Lower leg skin (tissue), 4 donors: Measurements from ENCODE around the gene PANX1. TPM values are rescaled to one million over a fixed set of nuclear protein-coding genes. Genes with fewer than 3 reads are reported as not detected.

Source experiments
- DNase-seq, 2 donors: peaks; one replicate each; pipeline ENCODE4 v3.0.0-alpha.2; 2019; ENCODE audit warnings: low spot score in 2 of 2
- H3K4me3 ChIP-seq: fragments of 200-600 bp; sonication (generic); 2 replicates; pipeline ENCODE4 v1.5.1; 2017; ENCODE audit warnings: mild to moderate bottlenecking, low read depth; ENCODE audit not compliant: poor library complexity, severe bottlenecking
- POLR2A ChIP-seq, 2 donors: fragments of 450-650 bp; IDR thresholded peaks; one replicate each; pipeline ENCODE4 v1.6.1; 2016 to 2017; ENCODE audit warnings: antibody characterized with exemption in 2 of 2, mild to moderate bottlenecking in 1 of 2, moderate library complexity in 1 of 2
- WGBS, 2 donors: methylation state at CpG; one replicate each; pipeline ENCODE4 v1.1.5; 2018; 5-methylcytosine and 5-hydroxymethylcytosine counted together
- intact Hi-C: fragments of 100-400 bp; cut with DNase I; formaldehyde crosslinking; loops from one replicate; pipeline ENCODE4 v1.15.0; 2023; ENCODE audit warnings: low total_unique reads
- total RNA-seq, 4 donors: library from RNA; depleted of rRNA; stranded (reverse); fragments of >200 nt; gene quantifications; one replicate each; pipeline ENCODE4 v1.1.0, GENCODE V29; 2016
- TF ChIP-seq, protein P1 (sequence below), 3 donors: fragments of 450-650 bp; IDR thresholded peaks; one replicate each; pipeline ENCODE4 v1.5.1; 2016; ENCODE audit warnings: antibody characterized with exemption in 3 of 3, mild to moderate bottlenecking in 3 of 3, moderate library complexity in 2 of 3

Gene PANX1
- total RNA-seq, 4 donors from 2014 or later, result 15.1 to 27.7 (median 21.6) TPM

DNA sequence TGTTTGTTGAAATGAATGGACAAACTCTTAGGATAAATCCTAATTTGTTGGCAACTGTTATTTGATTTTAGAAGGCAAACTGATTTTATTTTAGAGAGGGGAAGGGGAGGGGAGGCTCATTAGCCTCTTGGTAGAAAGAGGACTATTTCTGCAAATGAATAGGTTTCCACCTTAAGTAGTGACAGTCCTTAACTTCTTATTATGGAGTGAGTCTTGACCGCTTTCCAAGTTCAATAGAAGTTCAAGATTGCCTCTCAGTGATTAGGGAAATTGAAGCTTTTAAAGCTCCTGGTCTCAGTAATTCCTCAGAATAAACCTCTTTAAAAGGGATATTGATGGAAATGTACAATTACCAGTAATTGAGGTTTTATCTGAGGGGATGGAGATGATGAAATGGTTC is 55.7 kb downstream of the PANX1 start:
- intact Hi-C loops, result no loop called here
- WGBS, 2 donors, result 87% methylated on average over 1 of the region's 1 CpG
- TF ChIP-seq POLR2A (IDR thresholded peaks at IDR 0.05), result no peak
- TF ChIP-seq, protein P1, sequence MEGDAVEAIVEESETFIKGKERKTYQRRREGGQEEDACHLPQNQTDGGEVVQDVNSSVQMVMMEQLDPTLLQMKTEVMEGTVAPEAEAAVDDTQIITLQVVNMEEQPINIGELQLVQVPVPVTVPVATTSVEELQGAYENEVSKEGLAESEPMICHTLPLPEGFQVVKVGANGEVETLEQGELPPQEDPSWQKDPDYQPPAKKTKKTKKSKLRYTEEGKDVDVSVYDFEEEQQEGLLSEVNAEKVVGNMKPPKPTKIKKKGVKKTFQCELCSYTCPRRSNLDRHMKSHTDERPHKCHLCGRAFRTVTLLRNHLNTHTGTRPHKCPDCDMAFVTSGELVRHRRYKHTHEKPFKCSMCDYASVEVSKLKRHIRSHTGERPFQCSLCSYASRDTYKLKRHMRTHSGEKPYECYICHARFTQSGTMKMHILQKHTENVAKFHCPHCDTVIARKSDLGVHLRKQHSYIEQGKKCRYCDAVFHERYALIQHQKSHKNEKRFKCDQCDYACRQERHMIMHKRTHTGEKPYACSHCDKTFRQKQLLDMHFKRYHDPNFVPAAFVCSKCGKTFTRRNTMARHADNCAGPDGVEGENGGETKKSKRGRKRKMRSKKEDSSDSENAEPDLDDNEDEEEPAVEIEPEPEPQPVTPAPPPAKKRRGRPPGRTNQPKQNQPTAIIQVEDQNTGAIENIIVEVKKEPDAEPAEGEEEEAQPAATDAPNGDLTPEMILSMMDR (IDR thresholded peaks at IDR 0.05), result no peak
- no peak for DNase-seq
- H3K4me3 ChIP-seq, result no peak overlapping the region

DNA sequence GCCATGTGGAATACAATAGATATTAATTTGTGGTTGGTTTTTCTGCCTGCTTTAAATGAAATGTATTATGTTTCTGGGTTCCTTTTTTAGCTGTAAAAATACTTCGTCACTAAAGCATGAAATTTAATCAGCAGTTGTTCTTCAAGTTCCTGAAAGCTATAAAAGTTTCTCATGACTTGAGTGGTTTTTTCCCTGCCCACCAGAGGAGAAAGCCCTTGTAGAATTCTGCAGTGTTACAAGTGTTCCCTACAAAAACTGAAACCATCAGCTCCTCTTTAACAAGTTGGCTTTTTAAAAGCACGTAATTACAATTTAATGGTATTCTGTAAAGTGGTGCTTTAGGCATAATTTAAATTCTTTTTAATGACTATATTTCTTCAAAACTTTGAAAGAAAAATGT is 56.2 kb downstream of the PANX1 start:
- TF ChIP-seq POLR2A (IDR thresholded peaks at IDR 0.05), result no peak
- TF ChIP-seq, protein P1 (IDR thresholded peaks at IDR 0.05), result no peak
- no peak for DNase-seq
- 59 to 67% methylated on average over 2 of the region's 2 CpGs for WGBS, 2 donors
- intact Hi-C loops, result no loop called here
- no peak overlapping the region for H3K4me3 ChIP-seq

DNA sequence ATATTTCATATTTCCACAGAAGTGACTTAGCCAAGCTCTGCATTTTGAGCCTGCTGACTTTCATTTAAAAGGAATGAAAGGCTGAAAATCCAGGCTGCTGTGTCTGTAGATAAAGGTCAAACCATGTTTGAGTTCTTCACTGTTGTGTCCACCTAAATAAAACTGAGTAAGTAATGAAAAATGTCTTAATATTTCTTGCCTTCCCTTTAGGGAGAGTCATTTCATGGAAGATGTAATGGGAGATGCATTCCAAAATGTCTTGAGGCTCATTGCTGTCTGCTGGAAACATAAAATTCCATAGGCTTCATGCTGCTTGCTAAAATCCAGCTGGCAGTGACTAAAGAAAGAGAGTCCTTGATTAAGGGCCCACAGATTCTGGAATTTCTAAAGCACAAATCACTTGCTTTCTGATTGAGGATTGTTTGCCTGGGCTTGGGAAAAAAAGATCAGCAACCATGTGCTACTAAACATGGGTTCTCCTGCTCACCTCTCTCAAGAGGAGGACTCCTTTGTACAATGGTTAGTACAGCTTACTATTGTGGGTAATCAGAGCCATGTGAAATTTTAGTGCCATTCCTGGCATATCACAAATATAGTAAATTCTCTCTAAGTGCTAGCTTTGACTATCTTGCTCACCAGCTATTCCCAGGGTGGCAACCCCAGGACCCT is 56.9 kb downstream of the PANX1 start:
- TF ChIP-seq POLR2A (IDR thresholded peaks at IDR 0.05), result no peak
- TF ChIP-seq, protein P1 (IDR thresholded peaks at IDR 0.05), result no peak
- no peak overlapping the region for H3K4me3 ChIP-seq
- intact Hi-C loops, result no loop called here
- DNase-seq, result no peak

DNA sequence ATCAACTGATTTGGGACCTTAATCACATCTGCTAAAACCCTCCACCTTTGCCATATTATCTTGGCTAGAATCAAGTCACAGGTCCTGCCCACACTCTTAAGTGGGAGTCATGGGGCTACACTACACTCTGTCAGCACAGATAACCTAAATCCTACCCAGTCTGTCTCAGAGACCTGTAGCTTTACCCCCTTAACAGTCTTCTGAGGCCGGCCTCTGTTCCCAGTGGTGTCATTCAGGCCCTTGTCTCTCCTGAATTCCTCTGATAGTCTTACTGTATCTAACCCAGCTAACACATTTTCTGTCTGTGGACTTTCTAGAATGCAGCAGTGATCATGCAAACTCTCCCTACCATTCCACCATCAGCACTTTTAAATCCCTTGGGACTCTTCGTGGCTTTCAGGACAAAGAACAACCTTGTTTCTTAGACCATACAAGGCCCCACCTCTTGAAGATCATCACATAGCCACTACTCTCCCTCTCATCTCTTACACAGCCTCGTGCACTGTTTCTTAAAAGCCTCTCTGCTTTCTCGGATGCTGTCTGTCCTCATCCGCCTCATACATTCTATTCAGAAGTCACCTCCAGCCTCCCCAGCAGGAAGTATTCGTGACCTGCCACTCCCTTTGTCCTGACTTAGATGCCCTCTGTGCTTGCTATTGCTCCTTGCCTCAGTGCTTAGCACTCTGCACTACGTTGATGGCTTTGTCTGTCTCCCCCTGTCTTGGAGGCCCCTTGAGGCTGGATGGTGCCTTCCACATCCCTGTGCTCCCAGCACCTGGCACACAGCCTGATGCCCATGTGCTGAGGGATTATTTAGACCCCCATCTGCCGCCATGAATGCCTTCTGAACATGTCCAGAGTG is 57.9 kb downstream of the PANX1 start:
- DNase-seq, result no peak
- intact Hi-C loops, result no loop called here
- H3K4me3 ChIP-seq, result no peak overlapping the region
- no peak for TF ChIP-seq POLR2A (IDR thresholded peaks at IDR 0.05)
- TF ChIP-seq, protein P1 (IDR thresholded peaks at IDR 0.05), result no peak
- 90 to 92% methylated on average over 8 of the region's 8 CpGs for WGBS, 2 donors

DNA sequence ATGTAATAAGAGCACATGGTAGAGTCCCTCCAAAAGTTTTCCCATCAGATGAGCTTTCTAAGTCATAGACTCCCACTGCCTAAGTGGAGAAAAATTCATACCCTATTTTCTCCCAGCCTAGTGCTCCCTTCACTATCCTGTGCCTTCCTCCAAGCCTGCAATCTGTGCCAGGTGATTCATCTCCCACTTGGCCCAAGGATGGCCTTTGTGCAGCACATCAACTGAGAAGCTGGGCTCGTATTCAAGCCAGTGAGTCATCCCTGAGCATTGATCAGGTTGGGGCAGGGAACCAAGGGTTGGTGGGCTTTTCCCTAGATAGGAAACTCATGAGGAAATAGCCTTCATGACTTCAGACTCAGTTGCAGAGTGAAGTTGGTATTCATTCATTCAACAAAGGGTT is 64.6 kb downstream of the PANX1 start:
- intact Hi-C loops, result no loop called here
- H3K4me3 ChIP-seq, result no peak overlapping the region
- DNase-seq, result no peak
- 19 to 38% methylated on average over 1 of the region's 1 CpG for WGBS, 2 donors
- TF ChIP-seq, protein P1 (IDR thresholded peaks at IDR 0.05), result no peak
- no peak for TF ChIP-seq POLR2A (IDR thresholded peaks at IDR 0.05)
